ENCODE data around the gene CLDN4.
A peak's percentile ranks its signal among the peaks of the same experiment; 100 is the strongest.
"Not testable (repeated sequence)": the region's sequence is repeated elsewhere in the genome, so short reads cannot be mapped to it uniquely, and the experiment has no call there.

The CLDN4 gene

GRCh38 chr7:73839743-73840714 lies 9.2 kb downstream of the CLDN4 start:
- H3K27ac ChIP-seq: no peak overlapping the region
- no peak for DNase-seq (ENCODE audit: low read depth, low spot score)

DNA sequence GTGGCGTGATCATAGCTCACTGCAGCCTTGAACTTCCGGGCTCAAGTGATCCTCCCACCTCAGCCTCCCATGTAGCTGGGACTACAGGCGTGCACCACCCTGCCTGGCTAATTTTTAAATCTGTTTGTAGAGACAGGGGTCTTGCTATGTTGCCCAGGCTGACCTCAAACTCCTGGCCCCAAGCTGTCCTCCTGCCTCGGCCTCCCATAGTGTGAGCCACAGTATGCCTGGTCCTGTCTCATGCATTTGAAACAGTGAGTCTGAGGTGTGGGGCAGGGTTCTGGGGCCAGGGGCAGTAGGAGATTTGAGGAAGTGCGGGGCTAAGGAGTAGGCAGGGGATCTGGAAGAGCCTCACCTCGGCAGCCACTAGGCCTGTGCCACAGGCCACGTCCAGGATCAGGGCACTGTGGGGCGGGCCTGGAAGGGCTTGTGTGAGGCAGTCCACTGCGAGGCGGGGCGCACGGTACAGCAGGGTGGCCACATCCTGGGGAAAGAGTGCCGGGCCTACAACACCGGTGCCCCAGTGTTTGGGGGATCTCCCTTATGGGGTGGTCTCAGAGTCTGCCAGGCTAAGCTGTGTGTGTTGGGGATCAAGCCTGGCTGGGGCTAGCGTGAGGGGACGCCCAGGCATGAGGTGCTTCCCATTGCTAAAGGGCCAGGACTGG lies 10.1 kb downstream of the CLDN4 start:
- no peak for DNase-seq (ENCODE audit: low read depth, low spot score)
- H3K27ac ChIP-seq: no peak overlapping the region

DNA sequence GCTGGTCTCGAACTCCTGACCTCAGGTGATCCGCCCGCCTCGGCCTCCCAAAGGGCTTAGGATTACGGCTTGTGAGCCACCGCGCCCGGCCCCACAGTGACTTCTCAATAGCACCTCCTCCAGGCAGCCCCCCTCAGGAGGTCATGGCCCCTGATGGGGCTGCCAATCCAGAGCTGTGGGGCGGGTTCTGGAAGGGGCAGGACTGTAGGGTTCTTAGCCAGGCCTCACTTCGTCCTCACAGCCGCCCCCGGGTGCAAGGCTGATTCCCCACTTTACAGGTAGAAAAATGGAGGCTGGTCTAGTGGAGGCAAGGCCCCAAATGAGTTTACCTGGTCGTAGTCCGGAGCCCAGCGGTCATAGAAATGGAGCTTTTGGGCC lies 10.9 kb downstream of the CLDN4 start:
- no peak for DNase-seq (ENCODE audit: low read depth, low spot score)
- peak overlapping the region; percentile 44 for H3K27ac ChIP-seq

GRCh38 chr7:73842067-73842976 lies 11.5 kb downstream of the CLDN4 start, which contains the start of gene METTL27:
TSS of gene METTL27 (minus strand) at chr7:73842516. CDS start at chr7:73842140, 376 bp downstream.
- H3K27ac ChIP-seq: peak within 1 kb of the TSS; percentile 44
- DNase-seq (ENCODE audit: low read depth, low spot score): no peak

DNA sequence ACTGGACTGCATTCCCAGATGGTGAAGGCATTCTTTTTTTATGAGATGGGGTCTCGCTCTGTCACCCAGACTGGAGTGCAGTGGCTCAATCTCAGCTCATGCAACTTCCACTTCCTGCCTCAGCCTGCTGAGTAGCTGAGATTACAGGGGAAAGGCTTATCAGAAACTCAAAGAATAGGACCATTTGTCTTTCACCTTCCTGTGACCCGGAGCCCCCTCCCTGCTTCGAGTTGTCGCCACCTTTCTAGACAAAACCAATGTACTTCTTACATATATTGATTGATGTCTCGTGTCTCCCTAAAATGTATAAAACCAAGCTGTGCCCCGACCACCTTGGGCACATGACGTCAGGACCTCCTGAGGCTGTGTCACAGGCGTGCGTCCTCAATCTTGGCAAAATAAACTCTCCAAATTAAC lies 13.3 kb downstream of the CLDN4 start:
- DNase-seq (ENCODE audit: low read depth, low spot score): no peak
- H3K27ac ChIP-seq: no peak overlapping the region

- no peak for DNase-seq (ENCODE audit: low read depth, low spot score)
- peak overlapping the region; percentile 53 for H3K27ac ChIP-seq
Observed at GRCh38 chr7:73844848-73845460, 14.2 kb downstream of the CLDN4 start.

GRCh38 chr7:73845701-73846195 lies 15.0 kb downstream of the CLDN4 start:
- DNase-seq (ENCODE audit: low read depth, low spot score); H3K27ac ChIP-seq: not testable (repeated sequence)

DNA sequence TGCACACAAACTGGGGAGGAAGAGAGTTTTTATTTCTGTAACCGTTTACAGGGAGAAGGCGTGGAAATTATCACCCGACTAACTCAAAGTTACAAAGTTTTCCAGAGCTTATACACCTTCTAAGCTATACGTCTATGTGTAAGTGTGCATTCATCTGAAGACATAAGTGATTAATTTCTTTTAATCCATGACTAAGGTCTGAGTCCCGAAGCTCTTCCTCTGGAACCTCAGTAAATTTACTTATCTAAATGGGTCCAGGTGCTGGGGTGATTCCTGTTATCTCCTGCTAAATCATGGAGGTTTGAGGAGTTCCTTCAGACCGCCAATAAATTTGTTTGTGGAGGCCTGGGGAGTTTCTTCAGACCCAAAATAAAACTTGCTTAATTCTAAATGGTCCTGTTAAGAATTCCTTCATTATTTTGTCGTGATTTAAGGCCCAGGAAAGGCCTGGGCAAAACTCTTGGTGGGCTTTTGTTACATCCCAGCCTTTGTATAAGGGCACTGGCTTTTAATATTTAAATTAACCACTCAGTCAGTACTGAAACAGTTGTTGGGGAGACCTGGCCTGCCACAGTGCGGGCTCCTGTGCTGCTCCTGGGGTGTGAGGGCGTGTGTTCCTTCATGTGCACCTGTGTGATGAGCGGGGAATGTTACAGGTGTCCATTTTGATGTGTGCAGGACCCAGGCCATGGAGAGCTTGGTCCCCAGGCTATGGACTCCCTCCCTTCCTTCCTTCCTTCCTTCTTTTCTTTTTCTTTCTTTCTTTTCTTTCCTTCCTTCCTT lies 17.3 kb downstream of the CLDN4 start:
- no peak for DNase-seq (ENCODE audit: low read depth, low spot score)
- H3K27ac ChIP-seq: peak overlapping the region; percentile 52

GRCh38 chr7:73850781-73851207 lies 20.0 kb downstream of the CLDN4 start:
- peak overlapping the region; percentile 99 for H3K27ac ChIP-seq
- DNase-seq (ENCODE audit: low read depth, low spot score): peak; percentile 97

GRCh38 chr7:73851410-73852338 lies 20.9 kb downstream of the CLDN4 start:
- H3K27ac ChIP-seq: peak overlapping the region; percentile 99
- peak; percentile 96 for DNase-seq (ENCODE audit: low read depth, low spot score)

- no peak for DNase-seq (ENCODE audit: low read depth, low spot score)
- H3K27ac ChIP-seq: peak overlapping the region; percentile 99
Observed at GRCh38 chr7:73852500-73852899, 21.7 kb downstream of the CLDN4 start.

DNA sequence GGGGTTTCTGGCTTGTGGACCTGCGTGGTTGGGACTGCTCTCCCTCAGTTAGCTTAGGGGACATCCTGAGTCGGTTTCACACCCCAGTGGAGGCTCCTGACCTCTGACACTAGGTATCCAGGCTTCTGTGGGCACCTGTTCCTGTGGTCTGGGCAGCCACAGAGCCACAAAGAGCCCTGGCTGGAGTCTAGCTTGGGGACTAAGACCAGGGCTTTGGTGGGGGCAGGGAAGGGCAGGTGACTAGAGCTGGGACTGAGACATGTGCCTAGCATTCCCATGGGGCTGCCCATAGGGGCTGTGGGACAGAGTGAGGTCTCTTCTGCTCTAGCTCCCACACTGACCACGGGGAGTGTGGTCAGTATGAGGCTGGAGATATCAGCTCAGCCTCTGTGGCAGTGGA lies 26.1 kb downstream of the CLDN4 start:
- no peak for DNase-seq (ENCODE audit: low read depth, low spot score)
- H3K27ac ChIP-seq: no peak overlapping the region

DNA sequence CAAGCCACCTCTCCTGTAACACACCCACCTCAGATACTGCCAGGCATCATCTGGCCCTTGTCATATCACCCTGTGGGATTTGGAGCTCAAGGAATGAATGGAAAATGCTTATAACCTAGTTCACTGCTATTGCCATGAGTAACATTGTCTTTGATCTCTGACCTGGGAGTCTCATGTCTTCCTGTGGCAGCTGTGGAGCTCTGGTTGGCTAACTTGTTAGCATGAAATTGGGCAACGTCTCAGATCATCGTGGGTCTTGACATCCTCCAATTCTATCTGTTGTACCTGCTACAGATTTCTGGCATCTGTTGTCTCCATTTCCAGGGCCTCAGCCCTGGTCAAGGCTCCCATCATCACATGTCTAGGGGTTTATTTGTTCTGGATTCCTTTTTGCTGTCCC lies 28.0 kb downstream of the CLDN4 start:
- DNase-seq (ENCODE audit: low read depth, low spot score): no peak
- H3K27ac ChIP-seq: no peak overlapping the region

- no peak within 1 kb of the TSS for H3K27ac ChIP-seq
- no peak for DNase-seq (ENCODE audit: low read depth, low spot score)
Observed at GRCh38 chr7:73860859-73861258, 30.1 kb downstream of the CLDN4 start, which contains the start of gene TMEM270. TSS of gene TMEM270 (plus strand) at chr7:73861159. CDS start at chr7:73861195, 36 bp downstream.

DNA sequence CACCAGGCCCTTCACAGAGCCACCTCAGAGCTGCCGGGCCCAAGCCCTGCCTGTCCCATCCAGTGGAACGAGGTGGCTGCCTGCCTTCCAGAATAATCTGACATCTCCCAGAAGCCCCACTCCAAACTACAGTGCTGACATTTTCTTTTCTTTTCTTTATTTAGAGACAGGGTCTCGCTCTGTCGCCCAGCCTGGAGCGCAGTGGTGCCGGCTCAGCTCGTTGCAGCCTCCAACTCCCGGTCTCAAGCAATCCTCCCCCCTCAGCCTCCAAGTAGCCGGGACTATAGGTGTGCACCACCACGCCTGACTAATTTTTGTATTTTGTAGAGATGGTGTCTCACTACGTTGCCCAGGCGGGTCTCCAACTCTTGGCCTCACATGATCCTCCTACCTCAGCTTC lies 30.5 kb downstream of the CLDN4 start:
- no peak overlapping the region for H3K27ac ChIP-seq
- no peak for DNase-seq (ENCODE audit: low read depth, low spot score)

DNA sequence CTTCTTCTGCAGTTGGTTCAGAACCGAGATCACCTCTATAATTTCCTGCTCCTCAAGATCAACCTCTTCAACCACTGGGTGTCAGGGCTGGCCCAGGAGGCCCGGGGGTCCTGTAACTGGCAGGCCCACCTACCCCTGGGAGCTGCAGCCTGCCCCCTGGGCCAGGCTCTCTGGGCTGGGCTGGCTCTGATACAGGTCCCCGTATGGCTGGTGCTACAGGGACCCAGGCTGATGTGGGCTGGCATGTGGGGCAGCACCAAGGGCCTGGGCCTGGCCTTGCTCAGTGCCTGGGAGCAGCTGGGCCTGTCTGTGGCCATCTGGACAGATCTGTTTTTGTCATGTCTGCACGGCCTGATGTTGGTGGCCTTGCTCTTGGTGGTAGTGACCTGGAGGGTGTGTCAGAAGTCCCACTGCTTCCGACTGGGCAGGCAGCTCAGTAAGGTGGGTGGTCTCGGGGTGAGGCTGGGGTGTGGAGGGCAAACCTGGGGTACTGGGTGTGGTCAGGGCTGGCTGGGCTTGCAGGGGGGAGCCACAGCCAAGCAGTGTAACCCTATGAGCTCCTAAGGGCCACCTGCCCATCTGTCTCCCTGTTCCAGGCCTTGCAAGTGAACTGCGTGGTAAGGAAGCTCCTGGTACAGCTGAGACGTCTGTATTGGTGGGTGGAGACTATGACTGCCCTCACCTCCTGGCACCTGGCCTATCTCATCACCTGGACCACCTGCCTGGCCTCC lies 34.4 kb downstream of the CLDN4 start:
- no peak overlapping the region for H3K27ac ChIP-seq
- no peak for DNase-seq (ENCODE audit: low read depth, low spot score)

Data from epithelial cell of prostate (primary cell).